Activated CD4-positive, alpha-beta T cell treated with anti-CD3 and anti-CD28 coated beads, Interleukin-2, Interleukin-4, amounts not matched to agents 100 ng/mL and 50 ng/mL, durations not matched to agents 16 hours and 8 hours (primary cell): ENCODE results near the gene SRPK1.

Experiments
- DNase-seq: peaks from one replicate; pipeline ENCODE4 v3.0.0-alpha.2; 2020; ENCODE audit warnings: low spot score

SRPK1 gene

DNA sequence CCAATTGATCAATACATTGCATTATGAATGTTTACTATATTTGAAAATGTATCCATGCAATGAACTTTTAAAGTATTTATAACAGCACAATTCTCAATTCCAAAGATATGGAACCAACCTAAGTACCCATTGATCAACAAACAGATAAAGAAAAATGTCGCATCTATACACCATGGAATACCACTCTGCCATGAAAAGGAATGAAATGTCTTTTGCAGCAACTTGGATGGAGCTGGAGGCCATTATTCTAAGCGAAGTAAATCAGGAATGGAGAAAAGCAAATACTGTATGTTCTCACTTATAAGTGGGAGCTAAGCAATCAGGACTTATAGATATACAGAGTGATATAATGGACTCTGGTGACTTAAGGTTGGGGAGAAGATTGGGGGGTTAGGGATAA, 22.9 kb downstream of the SRPK1 start:
- no peak for DNase-seq

DNA sequence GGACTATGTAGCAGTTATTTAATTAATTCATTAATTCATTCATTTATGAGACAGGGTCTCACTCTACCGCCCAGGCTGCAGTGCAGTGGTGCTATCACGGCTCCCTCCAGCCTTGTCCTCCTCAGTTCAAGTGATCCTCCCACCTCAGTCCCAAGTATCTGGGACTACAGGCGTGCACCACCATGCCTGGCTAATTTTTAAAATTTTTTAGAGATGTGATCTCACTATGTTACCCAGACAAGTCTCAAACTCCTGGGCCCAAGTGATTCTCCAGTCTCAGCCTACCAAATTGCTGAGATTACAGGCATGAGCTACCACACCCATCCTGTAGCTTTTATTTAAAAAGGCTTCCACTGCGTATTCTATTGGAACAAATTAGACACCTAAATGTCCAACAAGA, 23.4 kb downstream of the SRPK1 start:
- no peak for DNase-seq

DNA sequence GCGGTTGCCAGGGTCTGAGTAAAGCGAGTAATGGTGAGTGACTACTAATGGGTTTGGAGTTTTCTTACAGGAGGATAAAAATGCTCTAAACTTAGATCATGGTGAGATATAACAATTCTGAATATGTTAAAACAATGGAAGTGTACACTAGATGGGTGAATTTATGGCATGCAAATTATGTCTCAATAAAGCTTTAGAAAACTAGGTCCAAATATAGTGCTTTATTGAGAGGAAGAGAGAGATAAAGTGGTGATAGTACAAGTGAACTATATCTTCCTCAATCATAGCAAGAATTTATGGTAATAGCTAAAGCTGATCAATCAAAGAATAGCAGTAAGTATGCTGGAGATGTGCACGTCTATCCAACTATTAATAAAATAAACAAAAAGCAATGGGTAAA, 23.9 kb downstream of the SRPK1 start:
- DNase-seq: no peak

DNA sequence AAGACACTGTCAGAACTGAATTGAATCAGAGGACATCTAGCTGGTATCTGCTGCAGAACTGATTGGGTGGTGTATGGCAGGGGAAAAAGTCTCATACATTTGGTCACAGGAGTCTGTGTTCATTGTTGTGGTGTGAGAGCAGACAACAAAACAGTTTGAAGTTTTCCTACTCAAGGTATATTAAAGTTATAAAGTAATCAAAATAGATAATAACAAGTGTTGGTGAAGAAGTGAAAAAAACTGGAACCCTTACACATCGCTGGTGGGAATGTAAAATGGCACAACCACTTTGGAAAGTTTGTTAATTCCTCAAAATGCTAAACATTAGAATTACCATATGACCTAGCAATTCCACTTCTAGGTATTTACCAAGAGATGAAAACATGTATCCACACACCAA, 24.7 kb downstream of the SRPK1 start:
- DNase-seq: no peak

DNA sequence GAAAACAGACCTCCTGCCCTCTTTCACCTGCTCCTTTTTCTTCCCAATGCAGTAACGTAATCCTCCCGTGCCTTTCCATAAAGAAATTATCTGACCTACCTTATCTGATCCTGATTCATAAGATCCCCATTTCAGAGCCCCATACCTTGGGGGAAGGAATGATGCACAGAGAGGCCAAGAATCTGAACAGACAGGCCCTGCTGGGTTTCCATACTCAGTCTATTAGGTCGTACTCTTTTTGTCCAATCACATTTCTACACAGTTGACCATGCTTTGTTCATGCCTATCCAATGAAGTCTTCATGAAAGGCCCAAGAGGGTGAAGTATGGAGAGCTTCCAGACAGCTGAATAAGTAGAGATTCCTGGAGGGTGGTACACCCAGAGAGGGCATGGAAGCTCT, 25.3 kb downstream of the SRPK1 start:
- DNase-seq: no peak

DNA sequence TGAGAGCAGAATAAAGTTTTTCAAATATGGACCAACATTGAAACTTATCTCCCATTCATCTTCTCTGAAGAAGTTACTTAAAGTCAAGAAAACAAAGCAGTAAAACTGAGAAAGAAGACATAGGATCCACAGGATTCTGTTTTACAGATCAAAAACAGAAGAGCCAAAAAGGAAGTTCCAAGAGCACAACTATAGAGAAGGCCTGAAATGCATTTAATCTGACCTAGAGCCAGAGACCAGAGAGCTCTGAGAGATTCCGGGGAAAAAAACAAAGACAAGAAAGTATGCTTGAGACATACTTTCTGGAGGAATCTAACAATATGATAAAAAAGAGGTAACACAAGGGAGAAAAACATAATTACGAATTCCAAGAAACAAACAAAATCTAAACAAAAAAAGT, 26.1 kb downstream of the SRPK1 start:
- DNase-seq: no peak

DNA sequence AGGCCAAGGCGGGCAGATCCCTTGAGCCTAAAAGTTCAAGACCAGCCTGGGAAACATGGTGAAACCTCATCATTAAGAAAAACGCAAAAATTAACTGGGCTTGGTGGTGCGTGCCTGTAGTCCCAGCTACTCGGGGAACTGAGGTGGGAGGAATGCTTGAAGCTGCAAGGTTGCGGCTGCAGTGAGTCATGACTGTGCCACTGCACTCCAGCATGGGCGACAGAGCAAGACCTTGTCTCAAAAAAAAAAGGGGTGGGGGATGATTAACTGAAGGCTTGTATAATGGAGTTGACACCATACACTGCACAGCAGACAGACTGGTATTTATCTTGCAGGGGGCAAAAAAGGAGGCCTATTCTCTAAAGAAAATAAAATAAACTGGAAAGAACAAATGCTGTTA, 27.7 kb downstream of the SRPK1 start:
- no peak for DNase-seq

DNA sequence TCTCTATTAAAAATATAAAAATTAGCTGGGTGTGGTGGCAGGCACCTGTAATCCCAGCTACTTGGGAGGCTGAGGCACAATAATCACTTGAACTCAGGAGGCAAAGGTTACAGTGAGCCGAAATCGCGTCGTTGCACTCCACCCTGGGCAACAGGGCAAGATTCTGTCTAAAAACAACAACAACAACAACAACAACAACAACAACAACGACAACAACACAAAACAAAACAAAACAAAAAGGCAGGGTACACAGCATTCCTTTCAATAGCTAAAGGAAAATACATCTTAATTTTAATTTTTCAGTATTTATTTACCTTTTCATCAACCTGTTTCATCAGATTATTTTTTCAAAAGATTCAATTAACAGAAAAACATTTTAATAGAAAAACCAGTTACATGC, 28.4 kb downstream of the SRPK1 start:
- DNase-seq: no peak

DNA sequence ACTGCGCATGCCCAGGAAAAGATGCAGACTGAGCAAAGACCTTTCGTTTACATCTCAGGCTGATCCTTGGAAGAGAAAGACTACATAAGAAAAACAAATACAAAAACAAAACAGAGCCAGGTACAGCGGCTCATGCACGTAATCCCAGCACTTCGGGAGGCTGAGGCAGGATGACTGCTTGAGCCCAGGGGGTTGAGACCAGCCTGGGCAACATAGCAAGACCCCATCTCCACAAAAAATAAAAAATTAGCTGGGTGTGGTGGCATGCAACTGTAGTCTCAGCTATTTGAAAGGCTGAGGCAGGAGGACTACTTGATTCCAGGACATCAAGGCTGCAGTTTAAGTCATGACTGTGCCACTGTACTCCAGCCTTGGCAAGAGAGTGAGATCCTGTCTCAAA, 41.7 kb downstream of the SRPK1 start:
- no peak for DNase-seq

DNA sequence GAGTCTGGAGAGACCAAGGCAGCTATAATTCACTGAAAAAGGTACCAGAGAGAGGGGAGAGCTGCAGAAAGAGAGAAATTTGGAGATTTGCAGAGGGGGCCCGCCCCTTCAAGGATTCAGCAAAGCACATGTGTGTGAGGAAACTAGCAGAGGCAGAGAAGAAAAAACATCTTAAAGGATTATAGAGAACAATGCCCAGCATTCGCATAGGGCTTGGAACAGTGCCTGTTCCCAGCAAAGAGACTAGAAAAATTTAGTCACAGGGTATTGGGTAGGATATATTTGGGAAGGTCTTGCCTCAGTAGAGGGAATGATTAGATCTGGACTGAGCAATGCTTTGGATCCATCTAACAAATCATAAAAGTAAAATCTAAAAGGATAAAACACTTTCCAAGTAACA, 44.0 kb downstream of the SRPK1 start:
- DNase-seq: no peak

DNA sequence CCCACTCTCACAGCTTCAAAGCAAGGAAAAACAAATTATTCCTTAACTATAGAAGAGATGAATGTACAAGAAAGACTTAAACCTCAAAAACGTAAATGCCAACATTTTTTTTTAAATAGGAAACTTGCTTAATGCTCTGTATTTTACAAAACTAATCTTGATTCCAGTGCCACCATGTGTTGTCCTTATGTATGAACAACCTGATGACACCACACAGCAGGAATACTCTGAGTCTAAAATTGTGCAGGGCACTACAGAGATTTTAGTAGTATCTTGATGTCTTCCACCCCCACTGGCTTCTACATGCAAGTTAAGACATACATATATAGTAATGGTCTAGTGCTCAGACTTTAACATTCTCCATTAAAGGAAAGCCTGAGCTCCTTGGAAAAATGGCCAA, 46.2 kb downstream of the SRPK1 start:
- DNase-seq: no peak

DNA sequence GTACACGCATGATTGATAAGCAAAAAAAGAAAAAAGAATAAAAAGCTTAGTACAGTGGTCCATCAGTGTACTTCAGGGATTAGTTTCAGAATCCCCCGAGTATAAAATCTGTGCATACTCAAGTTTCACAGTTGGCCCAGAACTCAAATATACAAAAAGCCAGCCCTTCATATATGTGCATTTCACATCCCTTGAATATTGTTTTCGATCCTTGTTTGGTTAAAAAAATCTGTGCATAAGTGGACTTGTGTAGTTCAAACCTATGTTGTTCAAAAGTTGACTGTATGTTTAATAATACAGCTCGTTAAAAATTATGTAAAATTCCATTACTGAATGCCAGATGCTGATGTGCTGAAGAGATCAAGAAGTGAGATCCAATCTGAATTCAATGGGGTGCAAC, 61.5 kb downstream of the SRPK1 start:
- no peak for DNase-seq

DNA sequence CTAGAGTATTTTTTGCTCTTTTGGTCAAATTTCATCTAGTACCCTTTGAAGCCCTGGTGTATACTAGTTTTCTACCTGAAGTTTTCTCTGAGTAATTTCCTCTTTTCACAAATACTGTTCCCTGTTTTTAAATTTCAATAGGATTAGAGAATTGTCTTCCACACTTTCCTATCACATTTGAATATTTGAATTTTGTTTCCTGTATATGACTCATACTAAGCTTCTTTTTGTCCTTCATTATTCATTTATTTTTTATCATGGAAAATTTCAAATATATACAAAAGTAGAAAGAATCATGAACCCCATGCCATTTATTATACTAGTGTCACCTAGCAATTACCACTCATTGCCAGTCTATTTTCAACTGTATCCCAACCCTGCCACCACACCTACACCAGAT, 63.0 kb downstream of the SRPK1 start:
- DNase-seq: no peak

DNA sequence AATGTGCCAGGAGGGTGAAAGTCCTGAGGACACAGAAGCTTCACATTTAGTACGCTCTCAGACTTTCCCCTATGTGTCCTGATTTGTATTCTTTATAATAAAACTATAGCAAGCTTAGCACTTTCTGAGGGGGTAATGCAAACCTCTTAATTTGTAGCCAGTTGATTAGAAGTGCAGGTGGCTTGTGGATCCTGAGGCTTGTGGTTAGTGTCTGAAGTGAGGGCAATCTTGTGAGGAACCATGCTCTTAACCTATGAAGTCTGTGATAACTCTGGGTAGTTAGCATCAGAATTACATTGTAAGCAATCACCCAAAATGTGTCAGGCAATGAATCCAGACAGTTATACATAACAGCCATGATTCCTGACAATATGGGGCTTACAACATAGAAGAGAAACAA, 64.6 kb downstream of the SRPK1 start:
- no peak for DNase-seq

DNA sequence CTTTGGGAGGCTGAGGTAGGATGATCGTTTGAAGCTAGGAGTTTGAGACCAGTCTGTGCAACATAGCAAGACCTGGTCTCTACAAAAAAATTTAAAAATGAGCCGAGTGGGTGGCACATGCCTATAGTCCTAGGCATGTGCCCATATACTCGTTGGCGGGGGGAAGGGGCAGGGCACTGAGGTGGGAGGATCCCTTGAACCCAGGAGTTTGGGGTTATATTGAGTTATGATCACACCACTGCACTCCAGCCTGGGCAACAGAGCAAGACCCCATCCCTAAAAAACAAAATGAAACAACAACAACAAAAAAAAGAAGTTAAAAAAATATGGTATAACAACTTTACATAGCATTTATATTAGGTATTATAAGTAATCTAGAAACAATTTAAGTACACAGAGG, 67.9 kb downstream of the SRPK1 start:
- DNase-seq: no peak

DNA sequence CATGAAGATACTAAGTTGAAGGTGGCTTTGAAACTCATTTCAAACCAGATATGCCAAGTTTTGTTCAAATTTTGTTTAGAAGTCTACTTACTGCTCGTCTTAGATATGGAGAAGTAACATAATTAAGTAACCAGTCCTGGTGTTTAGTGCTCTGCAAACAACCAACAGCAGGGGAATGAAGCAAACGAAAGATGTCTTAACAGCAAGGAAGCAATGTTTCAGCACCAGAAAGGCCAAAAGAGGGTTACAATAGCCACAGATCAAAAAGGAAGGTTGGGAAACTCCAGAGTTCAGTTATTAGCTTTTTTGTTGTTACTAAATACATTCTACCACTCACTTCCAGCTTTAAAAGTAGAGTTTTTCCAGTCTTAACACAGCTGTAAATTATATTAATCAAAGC, 70.7 kb downstream of the SRPK1 start:
- no peak for DNase-seq

DNA sequence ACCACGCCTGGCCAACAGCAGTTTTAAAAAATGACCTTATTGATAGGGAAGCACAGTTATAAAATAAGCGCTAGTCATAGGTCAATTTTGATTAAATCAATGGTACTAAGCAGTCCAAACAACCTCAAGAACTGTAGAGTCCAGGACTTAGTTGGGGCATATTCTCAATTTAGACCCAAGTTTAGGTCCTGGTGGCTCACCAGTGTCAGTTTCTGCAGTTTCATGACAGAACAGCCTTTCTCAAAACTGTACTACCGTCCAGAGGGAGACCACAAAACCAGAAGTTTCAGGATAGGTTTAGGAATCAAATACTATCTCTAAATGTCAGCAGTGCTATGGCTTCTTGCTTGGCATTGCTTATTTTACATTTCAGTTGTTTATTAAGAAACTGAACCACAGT, 76.6 kb downstream of the SRPK1 start:
- DNase-seq: no peak

DNA sequence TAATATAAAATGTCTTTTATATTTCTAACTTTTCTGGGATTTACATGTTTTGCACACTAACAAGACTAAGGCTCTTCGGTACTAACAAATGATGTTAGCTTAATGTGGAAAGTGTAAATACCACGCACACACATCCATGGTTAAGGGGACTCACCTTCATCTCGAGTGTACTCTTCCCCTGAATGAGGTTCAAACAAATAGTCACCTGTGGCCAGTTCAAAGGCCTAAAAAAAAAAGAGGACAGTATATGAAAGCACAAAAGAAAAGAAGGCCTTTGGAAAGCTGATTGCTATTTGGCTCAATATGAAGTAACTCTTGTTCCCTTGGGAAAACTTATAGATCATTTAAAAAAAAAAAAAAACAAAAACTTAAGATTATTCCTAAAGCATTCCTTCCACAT, 78.5 kb downstream of the SRPK1 start:
- no peak for DNase-seq

DNA sequence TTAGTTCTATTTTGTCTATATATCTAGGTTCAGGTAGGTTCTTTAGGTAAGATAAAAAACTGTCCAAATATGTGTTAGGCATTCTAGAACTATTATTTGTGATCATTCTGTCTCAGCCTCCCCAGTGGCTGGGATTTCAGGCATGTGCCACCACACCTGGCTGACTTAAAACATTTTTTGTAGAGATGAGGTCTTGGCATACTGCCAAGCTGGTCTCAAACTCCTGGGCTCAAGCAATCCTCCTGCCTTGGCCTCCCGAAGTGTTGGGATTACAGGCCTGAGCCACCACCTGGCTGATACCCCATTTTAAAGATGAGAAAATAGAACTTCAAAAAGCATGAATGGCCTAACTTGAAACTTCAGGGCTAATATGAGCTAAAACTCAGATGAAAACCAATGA, 81.9 kb downstream of the SRPK1 start:
- DNase-seq: no peak

DNA sequence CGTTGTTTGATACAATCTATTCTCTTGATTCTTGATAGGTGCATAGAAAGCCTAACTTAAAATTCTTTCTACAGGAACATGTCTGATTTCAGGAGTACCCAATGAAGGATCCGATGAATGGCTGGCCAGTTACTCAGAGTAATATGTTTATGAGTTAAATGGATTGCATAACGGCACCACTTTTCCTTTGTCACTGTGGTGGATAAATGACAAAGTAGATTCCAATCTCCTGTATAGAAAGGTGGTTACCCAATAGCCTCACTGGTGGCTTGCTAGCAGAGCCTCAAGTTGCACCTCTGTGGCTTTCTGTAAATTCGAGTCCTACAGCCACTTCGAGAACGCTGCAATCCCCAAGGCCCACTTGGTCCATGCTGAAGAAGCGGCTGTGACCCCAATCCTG, 87.4 kb downstream of the SRPK1 start:
- DNase-seq: no peak

DNA sequence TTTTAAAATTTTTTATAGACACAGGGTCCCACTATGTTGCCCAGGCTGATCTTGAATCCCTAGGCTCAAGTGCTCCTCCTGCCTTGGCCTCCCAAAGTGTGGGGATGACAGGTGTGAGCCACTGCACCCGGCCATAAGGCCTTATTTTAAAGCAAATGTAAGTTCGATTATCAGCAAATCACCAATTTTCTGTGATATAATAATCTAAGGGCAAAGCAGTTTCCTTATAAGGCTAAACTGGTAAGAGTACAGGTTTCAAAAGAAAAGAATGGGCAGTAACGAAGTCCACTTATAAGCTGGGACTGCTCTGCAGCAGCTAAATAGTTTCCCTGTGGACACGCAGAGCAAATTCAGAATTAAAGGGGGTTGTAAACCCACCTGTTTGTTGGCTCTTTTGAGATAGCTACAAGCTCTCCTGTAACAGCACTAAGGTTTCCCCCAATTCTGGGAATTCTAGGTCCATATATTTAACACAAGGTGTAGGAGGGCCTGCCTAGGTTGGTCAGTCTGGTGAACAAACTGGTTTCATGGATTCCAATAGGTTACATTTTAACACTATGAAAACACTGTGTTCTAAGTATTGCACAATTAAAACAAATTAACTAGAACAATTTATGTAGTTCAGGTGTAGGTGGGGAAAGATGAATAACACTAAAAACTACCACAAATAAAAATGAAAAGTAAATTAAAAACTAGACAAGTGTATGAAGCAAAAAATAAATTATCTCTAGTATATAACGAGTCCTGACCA, 89.5 kb downstream of the SRPK1 start:
- no peak for DNase-seq

DNA sequence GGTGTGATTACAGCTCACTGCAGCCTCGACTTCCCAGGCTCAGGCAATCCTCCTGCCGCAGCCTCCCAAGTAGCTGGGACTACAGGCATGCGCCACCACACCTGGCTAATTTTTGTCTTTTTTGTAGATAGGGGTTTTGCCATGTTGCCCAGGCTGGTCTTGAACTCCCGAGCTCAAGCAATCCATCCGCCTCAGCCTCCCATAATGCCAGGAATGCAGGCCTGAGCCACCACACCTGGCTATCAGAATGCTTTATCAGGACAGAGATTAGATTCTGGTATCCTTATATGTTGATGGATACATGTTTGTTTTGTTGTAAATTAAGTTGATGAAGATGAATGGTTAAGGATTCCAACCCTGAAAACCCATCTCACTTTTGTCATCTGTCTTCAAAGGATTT, 91.6 kb downstream of the SRPK1 start:
- DNase-seq: no peak

DNA sequence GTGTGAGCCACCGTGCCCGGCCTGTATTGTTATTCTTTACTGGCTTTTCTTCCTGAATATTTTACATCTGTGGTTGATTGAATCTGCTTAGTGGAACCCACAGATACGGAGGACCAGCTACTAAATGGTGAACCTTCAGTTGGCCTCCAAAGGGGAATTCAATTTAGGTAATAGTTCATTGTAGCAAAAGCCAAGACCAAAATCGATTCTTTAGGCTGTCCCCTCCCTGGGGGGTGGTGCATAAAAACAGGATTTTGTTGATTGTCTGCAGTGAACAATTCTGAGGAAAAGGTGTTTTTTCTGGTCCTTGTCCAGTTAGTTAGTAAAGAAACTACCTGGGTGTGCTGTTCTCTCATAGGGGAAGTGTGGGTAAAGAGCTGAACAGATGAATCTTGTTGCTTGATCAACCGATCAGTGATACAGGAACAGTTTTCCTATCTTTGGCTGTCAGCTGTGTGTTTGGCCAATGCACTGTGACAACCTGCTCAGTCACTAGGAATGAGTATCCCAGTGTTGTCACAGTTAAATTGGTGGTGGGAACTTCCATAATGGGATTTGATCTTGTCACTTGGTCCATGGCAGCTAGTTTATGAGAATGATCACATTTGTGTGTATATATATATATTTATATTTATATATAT, 96.2 kb downstream of the SRPK1 start:
- no peak for DNase-seq

DNA sequence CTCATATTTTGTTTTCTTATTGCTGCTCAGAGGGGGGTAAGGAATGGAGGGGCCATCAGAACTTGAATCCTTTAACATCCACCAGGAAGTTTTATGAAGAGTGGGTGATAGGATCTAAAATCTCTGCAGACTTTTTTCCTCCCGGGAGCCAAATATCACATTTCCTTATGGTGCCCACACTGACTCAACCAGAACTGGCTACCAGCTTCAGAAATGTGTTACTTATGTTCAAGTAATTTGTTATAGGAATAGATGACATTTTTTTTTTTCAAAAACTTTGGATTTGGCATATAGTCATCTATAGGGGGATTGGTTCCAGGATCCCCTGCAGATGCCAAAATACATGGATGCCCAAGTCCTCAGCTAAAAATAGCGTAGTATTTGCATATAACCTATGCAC, 97.3 kb downstream of the SRPK1 start:
- DNase-seq: no peak
